OCI-LY3 (cell line): ENCODE measurements around the gene DHX29.

Source experiments
- H2AFZ ChIP-seq: fragments of 200-600, 300-600 bp; shearing (Covaris generic); 2 replicates; pipeline ENCODE4 v1.6.0; 2014; ENCODE audit warnings: antibody characterized with exemption, low read depth, low read length
- H3K27ac ChIP-seq: fragments of 200-600, 300-600 bp; sonication (generic); 2 replicates; pipeline ENCODE4 v1.5.1; 2014; ENCODE audit warnings: mild to moderate bottlenecking, low read length, moderate library complexity, mixed read lengths
- H3K27me3 ChIP-seq: fragments of 200-600, 300-600 bp; sonication (generic); 2 replicates; pipeline ENCODE4 v1.6.1; 2014; ENCODE audit warnings: low read depth, low read length, mixed read lengths
- H3K36me3 ChIP-seq: fragments of 200-600, 300-600 bp; sonication (generic); replicated peaks from 2 replicates; pipeline ENCODE3; 2014; ENCODE audit warnings: low read depth, low read length, mixed read lengths
- H3K4me1 ChIP-seq: fragments of 300-600, 200-600 bp; sonication (generic); 2 replicates; pipeline ENCODE4 v1.6.1; 2014; ENCODE audit warnings: low read length, mixed read lengths
- H3K4me2 ChIP-seq: fragments of 200-600, 300-600 bp; sonication (generic); 2 replicates; pipeline ENCODE4 v1.6.1; 2014; ENCODE audit warnings: low read length, mixed read lengths
- H3K4me3 ChIP-seq: fragments of 300-600, 200-600 bp; sonication (generic); 2 replicates; pipeline ENCODE4 v1.5.1; 2014; ENCODE audit warnings: antibody characterized with exemption, mild to moderate bottlenecking, low read length, moderate library complexity
- H3K79me2 ChIP-seq: fragments of 300-600, 200-600 bp; shearing (Covaris generic); 2 replicates; pipeline ENCODE4 v1.6.1; 2014; ENCODE audit warnings: mild to moderate bottlenecking, low read length, mixed read lengths
- H3K9ac ChIP-seq: fragments of 300-600, 200-600 bp; shearing (Covaris generic); 2 replicates; pipeline ENCODE4 v1.6.0; 2014; ENCODE audit warnings: mild to moderate bottlenecking, low read length, moderate library complexity
- H3K9me3 ChIP-seq: fragments of 200-600, 300-600 bp; shearing (Covaris generic); 2 replicates; pipeline ENCODE4 v1.6.1; 2014; ENCODE audit warnings: low read length, mixed read lengths; ENCODE audit not compliant: insufficient read depth
- H4K20me1 ChIP-seq: fragments of 200-600, 300-600 bp; sonication (generic); 2 replicates; pipeline ENCODE4 v1.6.1; 2016; ENCODE audit warnings: low read length, mixed read lengths; ENCODE audit not compliant: insufficient read depth
- CTCF ChIP-seq: fragments of 200-600, 300-600 bp; sonication (generic); IDR thresholded peaks from 2 replicates; pipeline ENCODE4 v1.5.1; 2014; ENCODE audit warnings: antibody characterized with exemption, low read length, low read depth
- EZH2phosphoT487 ChIP-seq: fragments of 200-600 bp; shearing (Covaris generic); IDR thresholded peaks from 2 replicates; pipeline ENCODE4 v1.6.1; 2018; ENCODE audit warnings: antibody characterized with exemption, mixed run types, low read depth

The DHX29 gene

GRCh38 chr5:55254802-55255201, 52.7 kb downstream of the DHX29 start:
- no peaks in the 10 kb centered on the region for H3K79me2 ChIP-seq
- no peaks in the 10 kb centered on the region for H3K4me1 ChIP-seq
- H3K9me3 ChIP-seq, result no peaks in the 10 kb centered on the region
- H3K4me2 ChIP-seq, result no peak overlapping the region
- no peak overlapping the region for H2AFZ ChIP-seq
- no peak for TF ChIP-seq EZH2phosphoT487
- TF ChIP-seq CTCF, result no peak
- no peak overlapping the region for H3K4me3 ChIP-seq
- peaks cover 9% of the 10 kb centered on the region for H3K36me3 ChIP-seq
- H3K27ac ChIP-seq, result no peak overlapping the region
- no peaks in the 10 kb centered on the region for H4K20me1 ChIP-seq
- no peak overlapping the region for H3K9ac ChIP-seq
- no peaks in the 10 kb centered on the region for H3K27me3 ChIP-seq

- peaks cover 1% of the 10 kb centered on the region for H3K36me3 ChIP-seq
- no peak overlapping the region for H3K4me2 ChIP-seq
- no peak overlapping the region for H2AFZ ChIP-seq
- no peaks in the 10 kb centered on the region for H4K20me1 ChIP-seq
- no peaks in the 10 kb centered on the region for H3K79me2 ChIP-seq
- H3K4me1 ChIP-seq, result no peaks in the 10 kb centered on the region
- no peak for TF ChIP-seq CTCF
- TF ChIP-seq EZH2phosphoT487, result no peak
- no peak overlapping the region for H3K4me3 ChIP-seq
- H3K27ac ChIP-seq, result no peak overlapping the region
- H3K9ac ChIP-seq, result no peak overlapping the region
- H3K27me3 ChIP-seq, result no peaks in the 10 kb centered on the region
- H3K9me3 ChIP-seq, result no peaks in the 10 kb centered on the region
Observed at GRCh38 chr5:55250064-55250463, 57.4 kb downstream of the DHX29 start.

GRCh38 chr5:55241746-55242145, 65.7 kb downstream of the DHX29 start:
- H3K4me2 ChIP-seq, result no peak overlapping the region
- H3K27ac ChIP-seq, result no peak overlapping the region

GRCh38 chr5:55236800-55237199, 70.7 kb downstream of the DHX29 start:
- Histone ChIP-seq H4K20me1 (no peaks in the 10 kb centered on the region), H3K9ac (no peak overlapping the region), H3K27me3 (peaks cover 10% of the 10 kb centered on the region), H3K27ac (no peak overlapping the region), H3K79me2 (no peaks in the 10 kb centered on the region), H3K36me3 (no peaks in the 10 kb centered on the region), H3K4me2 (no peak overlapping the region), H3K4me1 (peaks cover 9% of the 10 kb centered on the region), H2AFZ (no peak overlapping the region), H3K4me3 (no peak overlapping the region), H3K9me3 (no peaks in the 10 kb centered on the region)
- TF ChIP-seq EZH2phosphoT487 (no peak), CTCF (no peak)

More at GRCh38 chr5:55241746-55242145, 65.7 kb downstream of the DHX29 start:
- Histone ChIP-seq H3K4me1 (no peaks in the 10 kb centered on the region), H2AFZ (no peak overlapping the region), H3K9me3 (no peaks in the 10 kb centered on the region), H3K27me3 (no peaks in the 10 kb centered on the region), H3K79me2 (no peaks in the 10 kb centered on the region), H4K20me1 (no peaks in the 10 kb centered on the region), H3K4me3 (no peak overlapping the region), H3K9ac (no peak overlapping the region), H3K36me3 (no peaks in the 10 kb centered on the region)
- TF ChIP-seq EZH2phosphoT487, result no peak
- TF ChIP-seq CTCF, result no peak
